Spleen (tissue), 7 donors: Measurements from ENCODE around the gene MLYCD.

Source experiments
- CTCF ChIP-seq, 11 experiments: fragments of 200-600 bp in 7 of 11; fragments of 450-650 bp in 4 of 11; sonication (generic) in 4 of 11; IDR thresholded peaks in 8 of 11; conservative IDR thresholded peaks in 3 of 11; 1 replicate in 7 of 11; 2 replicates in 4 of 11; pipeline versions ENCODE4 v1.4.0 to v1.8.0; 2016 to 2021; ENCODE audit warnings: antibody characterized with exemption in 11 of 11, inconsistent platforms in 4 of 11, mild to moderate bottlenecking in 1 of 11
- POLR2A ChIP-seq, 3 donors: fragments of 450-650 bp; IDR thresholded peaks; one replicate each; pipeline ENCODE4 v1.5.1; 2017; ENCODE audit warnings: antibody characterized with exemption in 3 of 3, mild to moderate bottlenecking in 1 of 3
- donor health status: DM: no; HTN: no; CAD: no; lungs with moderate emphysema.
- donor health status: DM: no; HTN: no; CAD: no.
- donor health status: DM: no; HTN: no; CAD: no.

DNA sequence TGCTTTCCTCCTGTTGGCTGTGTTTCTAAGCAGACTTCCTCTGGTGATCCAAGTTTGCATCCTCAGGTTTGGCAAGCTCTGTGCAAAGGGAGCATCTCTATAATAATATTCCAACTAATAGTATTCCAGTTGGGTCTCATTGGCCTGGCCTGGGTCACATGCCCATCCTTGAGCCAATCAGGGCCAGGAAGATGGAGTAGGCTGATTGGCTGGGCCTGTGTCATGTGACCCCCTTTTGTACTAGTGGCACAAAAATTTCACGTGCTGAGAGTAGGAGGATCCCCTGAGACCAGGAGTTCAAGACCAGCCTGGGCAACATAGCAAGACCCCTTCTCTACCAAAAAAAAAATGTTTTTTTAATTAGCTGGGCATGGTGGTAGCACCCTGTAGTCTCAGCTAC is 35.2 kb upstream of the MLYCD start:
- no peak for TF ChIP-seq CTCF (IDR thresholded peaks at IDR 0.05 in 8 of 11, conservative IDR thresholded peaks at IDR 0.05 in 3 of 11)
- no peak for TF ChIP-seq POLR2A (IDR thresholded peaks at IDR 0.05)
